Measurements from ENCODE around the gene PRDM15.

DNA sequence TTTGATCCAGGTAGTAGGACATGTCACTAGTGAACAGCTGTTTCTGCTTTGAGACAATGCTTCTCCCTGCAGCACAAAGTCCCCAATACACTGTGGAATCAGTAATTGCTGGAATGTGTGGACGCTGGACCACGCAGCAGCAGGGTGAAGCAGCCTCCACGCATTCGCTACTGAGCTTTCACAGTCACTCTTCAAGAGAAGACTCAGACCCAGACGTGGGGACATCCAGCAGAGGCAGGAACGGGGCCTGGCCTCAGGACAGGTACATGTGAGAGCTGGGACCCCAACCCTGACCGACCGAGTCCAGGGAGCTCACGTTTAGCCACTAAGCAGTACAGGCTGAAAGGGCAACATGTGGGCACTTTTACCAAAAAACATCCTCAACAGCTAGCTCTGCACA is 34.1 kb upstream of the PRDM15 start:
- no peak for TF ChIP-seq CTCF (IDR thresholded peaks at IDR 0.05)
- TF ChIP-seq POLR2AphosphoS5 (IDR thresholded peaks at IDR 0.05): no peak

Data from prostate gland (tissue), 2 donors.